DMS79 (cell line): ENCODE results near the gene LACTBL1.
"Not testable (repeated sequence)": the region's sequence is repeated elsewhere in the genome, so short reads cannot be mapped to it uniquely, and the experiment has no call there.

Experiments used
- DNase-seq: peaks from one replicate; lab custom pipeline; 2025; lab: John Stamatoyannopoulos, UW

The LACTBL1 gene

DNA sequence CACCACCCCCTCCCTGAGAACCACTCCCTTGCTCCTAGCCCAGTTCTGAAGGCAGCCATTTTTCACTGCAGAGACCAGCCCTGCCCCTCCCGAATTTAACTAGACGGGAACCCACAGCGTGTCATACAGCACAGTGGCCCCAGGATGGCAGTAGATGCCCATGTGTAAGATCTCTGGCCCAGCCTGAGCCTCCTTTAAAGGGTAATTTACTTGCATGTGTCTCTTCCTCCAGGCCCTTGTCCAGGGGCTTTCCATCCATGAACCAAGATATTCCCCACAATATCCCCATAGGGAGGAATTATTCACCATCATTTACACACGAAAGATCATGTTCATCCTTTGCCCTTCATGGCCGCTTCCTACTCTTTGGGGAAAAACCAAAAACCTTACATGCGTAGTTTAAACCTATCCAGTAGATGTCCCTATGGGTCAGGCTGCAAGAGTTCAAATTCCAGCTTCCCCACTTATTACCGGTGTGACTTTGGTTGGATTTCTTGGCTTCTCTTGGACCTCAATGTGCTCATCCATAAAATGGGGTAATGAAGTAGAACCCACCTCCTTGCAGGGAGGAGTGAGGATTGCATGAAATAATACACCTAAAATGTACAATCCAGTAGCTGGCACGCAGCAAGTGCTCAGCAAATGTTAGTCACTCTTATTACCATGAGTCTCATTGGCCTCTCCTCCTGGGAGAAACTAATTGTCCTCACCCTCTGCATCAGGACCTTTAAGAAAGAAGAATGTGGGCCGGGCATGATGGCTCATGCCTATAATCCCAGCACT is 4.0 kb upstream of the LACTBL1 start:
- peak; percentile 66 for DNase-seq

DNA sequence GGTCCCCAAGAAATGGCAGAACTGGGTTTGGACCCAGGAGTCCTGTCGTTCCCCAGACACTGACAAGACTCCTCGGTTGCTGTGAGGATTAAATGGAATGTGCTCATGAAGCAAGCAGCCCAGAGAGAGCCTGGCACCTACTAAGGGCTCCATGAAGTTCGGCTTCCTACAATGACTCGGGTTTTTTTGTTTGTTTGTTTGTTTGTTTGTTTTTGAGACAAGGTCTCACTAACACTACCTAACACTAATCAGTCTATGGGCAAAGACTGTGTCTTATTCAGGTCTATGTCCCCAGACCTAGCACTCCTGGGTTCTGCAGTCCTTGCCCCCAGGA is 3.4 kb upstream of the LACTBL1 start:
- no peak for DNase-seq

DNA sequence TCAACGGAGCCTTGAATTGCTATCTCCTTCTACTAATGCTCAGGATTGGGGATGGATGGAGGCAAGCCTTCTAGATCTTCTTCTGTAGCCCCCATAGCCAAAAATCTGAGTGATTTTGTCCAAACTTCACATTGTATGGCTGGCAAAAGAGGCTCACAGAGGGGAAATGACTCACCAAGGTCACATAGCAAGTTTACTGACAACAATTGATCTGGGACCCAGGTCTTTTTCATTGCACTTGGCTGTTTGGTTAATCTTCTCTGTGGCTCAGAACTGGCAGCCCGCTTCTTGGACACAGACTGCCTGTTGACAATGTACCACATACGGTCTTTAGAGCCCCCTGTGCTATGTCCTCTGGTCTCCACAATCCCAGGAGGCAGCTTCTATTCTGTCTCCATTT is 3.0 kb upstream of the LACTBL1 start:
- DNase-seq = no peak

DNA sequence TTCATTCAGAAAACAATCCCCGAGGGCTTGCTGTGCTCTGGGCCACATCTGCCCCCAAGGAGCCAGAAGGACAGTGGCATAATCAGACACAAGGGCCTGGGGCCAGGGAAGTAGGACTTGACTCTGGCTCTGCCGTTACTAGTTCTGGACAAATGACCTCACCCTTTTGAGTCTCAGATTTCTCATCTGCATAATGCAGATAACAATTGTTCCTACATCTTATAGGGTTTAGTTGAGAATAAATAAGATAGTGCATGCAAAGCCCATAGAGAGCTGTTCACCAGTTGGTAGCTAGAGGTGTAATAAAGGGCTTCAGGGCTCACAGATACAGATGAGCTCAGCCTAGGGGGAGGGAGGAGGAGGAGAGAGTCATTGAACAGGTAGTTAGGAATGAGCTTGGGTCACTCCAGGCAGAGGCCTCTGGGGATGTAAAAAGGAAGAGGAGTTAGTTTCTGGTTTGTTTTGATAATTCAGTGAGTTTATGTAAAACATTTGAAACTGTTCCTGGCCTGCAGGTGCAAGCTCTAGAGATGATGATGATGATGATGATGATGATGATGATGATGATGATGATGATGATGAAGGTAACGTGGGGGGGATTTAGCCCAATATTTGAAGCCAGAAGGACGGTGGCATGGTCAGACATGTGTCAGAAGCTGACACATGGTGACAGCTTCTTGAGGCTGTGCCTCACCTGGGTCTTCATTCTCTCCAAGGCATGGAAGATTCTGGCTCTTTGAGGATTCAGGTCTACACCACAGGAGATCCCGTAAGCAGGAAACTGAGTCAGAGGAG is 858 bp downstream of the LACTBL1 start:
- DNase-seq = no peak

DNA sequence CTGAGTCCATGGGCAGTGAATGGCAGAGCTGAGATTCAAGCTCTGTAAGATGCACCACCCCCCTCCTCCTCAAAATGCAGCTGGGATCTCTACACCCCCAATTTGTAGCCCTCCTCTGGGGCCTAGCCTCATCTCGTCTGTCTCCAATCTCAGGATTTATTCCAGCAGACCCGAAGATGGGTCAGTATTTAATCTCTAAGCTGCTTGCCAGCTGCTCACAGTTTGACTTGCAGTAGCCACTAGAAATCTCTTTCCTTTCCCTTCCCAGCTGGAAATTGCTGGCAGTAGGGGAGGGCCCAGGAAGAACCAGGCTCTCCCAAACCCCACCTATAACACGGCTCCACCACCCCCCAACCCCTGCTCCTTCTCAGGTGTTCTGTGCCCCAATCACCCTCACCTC is 1.5 kb downstream of the LACTBL1 start:
- DNase-seq = no peak

DNA sequence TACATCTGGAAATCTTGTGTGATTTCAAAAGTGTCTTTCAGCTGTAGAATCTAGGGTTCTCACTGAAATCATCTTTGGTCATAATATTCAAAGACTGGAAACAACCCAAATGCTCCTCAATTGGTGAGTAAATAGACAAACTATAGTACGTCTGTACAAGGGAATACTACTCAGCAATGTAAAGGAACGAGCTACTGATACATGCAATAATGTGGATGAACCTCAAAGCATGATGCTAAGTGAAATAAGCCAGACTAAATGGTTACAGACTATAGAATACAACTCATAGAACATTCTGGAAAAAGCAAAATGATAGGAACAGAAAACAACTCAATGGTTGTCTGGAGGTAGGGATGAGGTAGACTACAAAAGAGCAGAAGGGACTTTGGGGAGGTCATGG is 2.6 kb downstream of the LACTBL1 start:
- DNase-seq = no peak

DNA sequence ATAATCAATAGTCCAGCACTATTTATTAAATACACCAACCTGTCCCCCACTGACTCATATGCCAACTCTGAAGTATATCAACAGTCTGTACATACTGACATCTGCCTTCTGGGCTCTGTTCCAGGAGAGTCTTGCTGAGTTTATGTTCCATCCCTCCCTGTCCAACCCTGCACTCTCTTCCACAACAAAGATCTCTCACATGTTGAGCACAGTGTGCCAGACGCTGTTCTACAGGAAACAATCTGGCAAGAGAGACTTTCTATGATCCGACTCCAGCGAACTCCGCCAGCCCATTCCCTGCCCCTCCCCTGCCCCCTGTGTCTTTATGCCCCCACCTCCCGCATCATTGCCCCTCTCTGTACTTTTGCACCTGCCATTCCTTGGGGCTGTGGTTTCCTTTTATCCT is 3.4 kb downstream of the LACTBL1 start:
- DNase-seq = peak; percentile 66

DNA sequence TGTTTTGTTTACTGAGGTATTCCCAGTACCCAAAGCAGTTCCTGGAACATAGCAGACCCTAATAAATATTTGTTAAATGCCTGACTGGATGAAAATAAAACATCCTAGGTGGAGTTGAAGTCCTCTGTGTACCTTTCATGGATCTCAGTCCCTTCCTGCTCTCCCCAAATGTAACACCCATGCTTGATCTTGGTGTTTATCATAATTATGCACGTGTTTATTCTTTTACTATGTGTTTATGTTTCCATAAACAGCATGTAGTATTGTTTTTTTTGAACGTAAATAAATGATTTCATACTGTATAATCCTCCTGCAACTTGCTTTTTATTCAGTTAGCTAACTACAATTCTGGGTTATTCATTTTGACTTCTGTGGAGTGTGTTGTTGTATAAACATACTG is 4.8 kb downstream of the LACTBL1 start:
- no peak for DNase-seq

DNA sequence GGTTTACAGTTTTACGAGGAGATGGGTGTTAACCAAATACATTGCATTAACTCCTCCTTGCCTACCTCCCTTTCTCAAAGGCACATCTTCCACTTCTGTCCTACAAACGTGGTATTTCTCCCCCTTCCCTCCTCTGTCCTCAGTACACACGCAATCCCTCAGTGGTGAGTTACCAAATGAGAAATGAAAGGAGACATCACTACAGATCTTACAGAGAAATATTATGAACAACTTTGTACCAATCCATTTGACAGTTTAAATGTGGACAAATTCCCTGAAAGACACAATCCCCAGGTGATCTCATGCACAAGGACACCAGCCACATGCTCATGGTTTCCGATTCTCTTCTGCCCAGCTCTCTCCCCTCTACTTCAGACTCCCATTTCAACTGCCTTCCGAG is 6.4 kb downstream of the LACTBL1 start:
- no peak for DNase-seq

DNA sequence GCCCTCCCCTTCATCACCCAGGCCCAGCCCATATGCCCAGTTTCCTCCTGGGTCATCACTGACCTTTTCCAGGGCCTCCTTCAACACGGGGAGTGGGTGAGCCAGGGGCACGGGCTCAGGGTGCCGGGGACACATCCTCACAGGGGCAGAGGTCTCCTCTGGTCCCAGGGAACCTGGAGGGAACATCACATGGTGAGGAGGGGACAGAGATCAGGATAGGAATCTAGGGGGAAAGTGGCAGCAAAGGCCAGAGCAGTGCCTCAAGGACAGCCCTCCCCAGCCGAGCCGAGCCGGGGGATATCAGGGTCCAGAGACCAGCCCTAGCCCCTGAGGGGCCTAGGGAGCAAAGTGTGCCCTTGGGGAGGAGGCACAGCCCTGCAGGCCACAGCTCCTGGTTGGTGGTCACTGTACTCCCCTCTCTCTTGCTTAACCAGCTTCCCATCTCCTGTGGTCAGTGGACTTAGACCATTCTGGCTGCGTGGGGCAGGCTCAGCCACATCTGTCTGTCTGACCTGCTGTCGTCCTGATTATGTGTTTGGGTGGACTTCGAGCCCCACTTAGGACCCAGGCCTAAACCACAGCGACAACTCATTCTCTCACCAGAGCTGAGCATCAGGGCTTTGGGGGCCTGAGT is 9.5 kb downstream of the LACTBL1 start:
- no peak for DNase-seq

DNA sequence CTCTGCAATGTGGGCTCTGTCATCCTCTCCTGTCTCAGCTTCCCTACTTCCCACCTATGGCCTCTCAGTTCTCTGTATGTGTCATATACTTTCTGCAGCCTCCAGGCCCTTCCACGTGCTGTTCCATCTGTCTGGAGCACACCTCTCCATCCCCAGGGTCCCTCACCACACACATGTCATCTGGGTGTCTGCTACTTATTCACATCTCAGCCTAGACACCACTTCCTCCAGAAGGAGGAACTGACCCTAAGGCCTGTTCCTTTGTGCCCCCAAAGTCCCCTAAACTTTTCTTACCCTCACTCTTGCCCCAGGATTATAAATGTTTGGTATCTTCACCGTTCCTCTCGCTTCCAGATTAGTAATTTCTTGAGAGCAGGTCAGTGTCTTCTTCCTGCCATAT is 10.1 kb downstream of the LACTBL1 start:
- no peak for DNase-seq

DNA sequence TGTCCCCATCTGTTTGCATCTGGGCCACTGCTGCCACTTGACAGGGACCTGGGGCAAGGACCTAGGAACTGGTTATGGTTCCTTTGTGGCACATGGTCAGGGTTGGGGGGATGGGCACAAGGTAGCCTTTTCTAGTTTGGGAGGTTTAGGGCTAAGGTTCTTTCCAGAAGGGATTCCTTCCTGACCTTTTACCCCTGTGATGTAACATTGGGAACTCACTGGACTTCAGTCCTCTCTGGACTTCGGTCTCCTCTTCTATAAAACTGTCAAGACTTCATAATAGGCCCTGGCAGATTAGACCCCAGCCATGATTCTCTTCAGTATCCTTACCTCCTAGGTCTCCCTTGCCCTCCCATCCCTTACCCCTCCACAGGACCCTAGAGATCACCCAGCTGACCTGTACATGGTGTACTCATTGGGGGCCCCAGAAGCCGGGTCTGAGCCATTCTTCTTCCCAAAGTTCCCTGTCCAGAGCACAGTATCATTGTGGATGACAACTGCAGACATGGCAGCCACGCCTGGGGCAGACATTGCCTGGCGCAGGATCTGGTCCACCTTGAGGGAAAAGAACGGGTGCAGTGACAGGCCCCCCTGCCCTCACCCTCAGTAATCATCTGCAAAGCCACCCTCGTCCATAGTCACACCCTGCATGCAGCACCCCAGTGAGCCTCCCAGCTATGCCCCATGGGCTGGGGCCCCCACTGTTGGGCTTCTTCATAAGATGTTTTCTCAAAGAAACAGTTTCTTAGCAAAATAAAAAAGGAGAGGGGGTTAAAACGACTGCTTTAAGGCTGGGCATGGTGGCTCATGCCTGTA is 12.9 kb downstream of the LACTBL1 start:
- DNase-seq = no peak

DNA sequence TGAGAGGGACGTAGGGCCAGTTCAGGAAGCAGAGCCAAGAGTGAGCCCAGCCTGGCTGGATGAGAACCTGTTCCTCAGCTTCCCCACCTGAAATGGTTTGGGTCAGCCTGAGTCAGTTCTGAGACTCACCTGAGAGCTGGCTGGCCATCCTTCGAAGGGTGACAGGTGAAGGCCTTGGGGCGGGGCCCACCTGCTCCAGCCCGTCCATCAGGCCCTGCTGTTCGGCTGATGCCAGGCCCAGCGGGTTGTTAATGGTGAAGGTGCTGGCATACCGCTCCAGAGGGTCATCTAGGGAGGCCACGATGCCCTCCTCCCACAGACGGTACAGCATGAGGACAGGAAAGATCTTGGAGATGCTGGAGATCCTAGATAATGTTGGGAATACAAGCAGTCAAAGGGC is 14.1 kb downstream of the LACTBL1 start:
- no peak for DNase-seq

DNA sequence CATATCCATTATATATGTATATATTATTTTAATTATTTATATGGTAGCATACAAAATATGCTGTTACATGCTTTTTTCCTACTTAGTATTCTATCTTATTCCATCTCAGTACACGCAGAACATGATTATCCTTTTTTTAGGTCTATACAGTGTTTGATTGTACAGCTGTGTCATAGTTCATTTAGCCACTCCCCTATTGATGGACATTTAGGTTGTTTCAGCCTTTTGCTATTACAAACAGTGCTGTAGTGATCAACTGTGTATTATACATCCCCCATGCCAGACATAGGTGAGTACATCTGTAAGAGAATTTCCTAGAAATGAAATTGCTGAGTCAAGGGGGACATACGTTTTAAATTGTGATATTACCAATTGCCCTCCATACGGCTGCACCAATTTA is 15.6 kb downstream of the LACTBL1 start:
- DNase-seq = no peak

DNA sequence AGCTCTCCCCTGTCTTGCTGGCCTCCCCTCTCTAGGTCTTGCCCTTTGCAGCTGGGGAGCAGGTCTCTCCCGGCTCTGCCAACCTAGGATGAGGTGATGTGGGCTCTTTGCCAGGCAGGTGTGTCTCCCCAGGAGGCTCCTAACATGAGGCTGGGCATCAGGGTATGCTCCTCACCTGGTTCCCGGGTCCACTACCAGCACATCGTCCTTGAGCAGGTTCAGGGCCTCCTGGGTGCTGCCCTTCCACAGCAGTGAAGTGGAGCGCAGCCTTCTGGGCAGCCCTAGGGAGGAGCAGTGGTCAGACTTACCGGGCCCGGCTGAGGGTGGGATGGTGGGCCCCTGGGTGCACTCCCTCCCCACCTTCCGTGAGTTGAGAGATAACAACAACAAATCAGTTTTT is 17.5 kb downstream of the LACTBL1 start:
- no peak for DNase-seq

DNA sequence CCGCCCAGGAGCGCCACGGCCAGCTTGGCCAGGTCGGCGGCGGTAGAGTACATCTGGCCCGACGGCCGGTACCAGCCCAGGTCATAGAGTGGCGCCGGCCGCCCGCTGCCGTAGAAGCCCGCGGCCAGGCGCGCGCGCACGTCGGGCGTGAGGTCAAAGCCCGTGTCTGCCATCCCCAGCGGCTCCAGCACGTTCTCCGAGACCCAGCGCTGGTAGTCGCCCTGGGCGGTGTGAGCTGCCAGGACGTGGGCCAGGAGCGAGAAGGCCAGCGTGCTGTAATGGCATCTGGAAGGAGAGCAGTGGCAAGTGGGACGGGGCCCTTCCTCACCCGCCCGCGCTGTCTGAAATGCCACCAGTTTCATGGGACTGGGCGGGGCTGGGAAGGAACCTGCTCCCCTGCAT is 18.9 kb downstream of the LACTBL1 start:
- no peak for DNase-seq

DNA sequence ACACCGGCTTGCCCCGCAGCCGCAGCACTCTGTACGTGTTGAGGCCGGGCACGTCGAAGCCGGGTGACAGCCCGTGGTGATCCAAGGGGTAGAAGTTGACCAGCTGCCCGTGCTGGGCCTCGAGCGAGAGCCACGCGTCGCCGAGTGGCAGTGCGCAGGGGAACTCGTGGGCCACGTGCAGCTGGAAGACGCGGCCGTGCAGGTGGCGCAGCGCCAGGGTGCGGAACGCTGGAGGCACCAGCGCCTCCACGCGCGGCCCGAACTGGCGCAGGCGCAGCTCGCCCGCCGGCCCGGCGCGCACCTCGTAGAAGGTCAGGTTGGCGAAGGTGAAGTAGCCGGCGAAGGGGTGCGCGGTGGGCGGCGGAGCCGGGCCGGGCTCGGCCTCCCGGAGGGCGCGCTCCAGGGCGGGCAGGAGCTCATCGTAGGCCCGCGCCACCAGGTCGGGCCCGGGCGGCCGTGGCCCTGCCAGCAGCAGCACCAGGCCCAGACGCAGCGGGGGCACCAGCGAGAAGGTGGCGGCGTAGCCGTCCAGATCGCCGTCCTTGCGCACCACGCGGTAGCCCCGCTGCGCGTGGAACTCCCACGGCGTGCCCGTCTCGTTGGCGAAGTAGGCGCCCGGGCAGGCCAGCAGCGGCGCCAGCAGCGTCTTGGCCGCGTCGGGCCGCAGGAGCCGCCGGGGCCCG is 19.5 kb downstream of the LACTBL1 start:
- DNase-seq = no peak

DNA sequence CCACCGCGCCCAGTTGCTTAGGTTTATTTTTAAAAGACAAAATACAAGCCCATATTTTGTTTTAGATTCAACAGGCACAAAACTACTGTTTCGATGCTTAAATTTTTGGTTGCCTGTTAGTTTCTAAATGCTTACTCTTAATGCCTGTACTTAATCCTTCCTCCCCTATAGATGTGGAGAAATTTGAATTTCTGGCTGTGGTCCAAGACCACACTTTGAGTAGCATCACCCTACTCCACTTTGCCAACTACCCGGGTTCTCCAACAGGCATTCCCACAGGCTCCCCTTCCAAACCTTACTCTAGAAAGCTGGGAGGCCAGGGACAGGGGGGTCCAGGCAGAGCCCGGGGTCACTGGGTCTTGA is 20.0 kb downstream of the LACTBL1 start:
- no peak for DNase-seq

DNA sequence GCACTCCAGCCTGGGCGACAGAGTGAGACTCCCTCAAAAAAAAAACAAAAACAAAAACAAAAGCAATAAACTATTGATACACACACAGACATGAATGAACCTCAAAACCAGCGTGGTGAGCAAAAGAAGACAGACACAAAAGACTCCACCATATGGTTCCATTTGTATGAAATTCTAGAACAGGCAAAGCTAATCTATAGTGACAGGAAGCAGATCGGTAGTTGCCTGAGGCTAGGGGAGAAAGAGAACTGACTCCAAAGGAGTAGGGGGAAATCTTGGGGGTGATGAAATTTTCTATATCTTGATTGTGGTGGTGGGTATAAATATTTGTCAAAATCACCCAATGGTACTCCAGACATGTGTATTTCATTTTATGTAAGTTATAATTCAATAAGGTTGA is 20.9 kb downstream of the LACTBL1 start:
- no peak for DNase-seq

DNA sequence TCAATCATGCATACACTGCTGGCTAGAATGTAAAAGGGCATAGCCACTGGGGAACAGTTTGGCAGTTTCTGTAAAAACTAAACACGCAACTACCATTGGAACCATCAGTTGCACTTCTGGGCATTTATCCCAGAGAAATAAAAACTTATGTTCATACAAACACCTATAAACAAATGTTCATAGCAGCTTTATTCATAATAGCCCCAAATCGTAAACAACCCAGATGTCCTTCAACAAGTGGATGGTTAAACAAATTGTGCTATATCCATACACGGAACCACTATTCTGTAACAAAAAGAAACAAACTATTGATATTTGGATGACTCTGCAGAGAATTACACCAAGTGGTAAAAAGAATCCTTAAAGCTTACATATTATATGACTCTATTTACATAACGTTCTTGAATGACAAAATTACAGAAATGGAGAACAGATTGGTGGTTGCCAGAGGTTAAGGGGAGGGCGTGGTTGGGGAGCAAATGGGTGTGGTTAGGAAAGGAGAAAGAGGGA is 22.8 kb downstream of the LACTBL1 start:
- DNase-seq = no peak

DNA sequence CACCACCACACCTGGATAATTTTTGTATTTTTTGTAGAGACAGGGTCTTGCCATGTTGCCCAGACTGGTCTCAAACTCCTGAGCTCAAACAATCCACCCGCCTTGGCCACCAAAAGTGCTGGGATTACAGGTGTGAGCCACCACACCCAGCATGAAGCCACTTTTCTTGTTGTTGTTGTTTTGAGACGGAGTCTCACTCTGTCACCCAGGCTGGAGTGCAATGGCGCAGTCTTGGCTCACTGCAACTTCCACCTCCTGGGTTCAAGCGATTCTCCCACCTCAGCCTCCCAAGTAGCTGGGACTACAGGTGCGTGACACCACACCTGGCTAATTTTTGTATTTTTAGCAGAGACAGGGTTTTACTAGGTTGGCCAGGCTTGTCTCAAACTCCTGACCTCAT is 27.5 kb downstream of the LACTBL1 start:
- DNase-seq = not testable (repeated sequence)
